HL-60 (cell line): ENCODE results near the gene ADAM12.

Source experiments
- DNase-seq, 2 experiments: peaks; one replicate each; pipeline ENCODE4 v3.0.0-alpha.2; 2010 to 2020; ENCODE audit warnings: low read depth in 1 of 2, low spot score in 1 of 2
- H3K27ac ChIP-seq: fragments of 250-450 bp; sonication (Bioruptor Pico); replicated peaks from 2 replicates; pipeline ENCODE4 v1.5.1; 2020; ENCODE audit warnings: mild to moderate bottlenecking, moderate library complexity
- H3K27me3 ChIP-seq: fragments of 250-450 bp; sonication (Bioruptor Pico); 2 replicates; pipeline ENCODE4 v1.5.1; 2021; ENCODE audit warnings: mild to moderate bottlenecking, moderate library complexity; ENCODE audit not compliant: insufficient read depth, poor library complexity, severe bottlenecking
- H3K4me3 ChIP-seq: replicated peaks from 2 replicates; pipeline ENCODE4 v1.5.1; 2011; ENCODE audit warnings: mild to moderate bottlenecking, control low read depth, low read length; ENCODE audit not compliant: insufficient read depth
- CTCF ChIP-seq: IDR thresholded peaks from one replicate; pipeline ENCODE4 v1.5.1; 2011; ENCODE audit warnings: low read length, control low read depth, inconsistent platforms; ENCODE audit not compliant: insufficient read depth
- GABPA ChIP-seq: IDR thresholded peaks from 2 replicates; pipeline ENCODE4 v1.6.1; 2012; ENCODE audit warnings: low read depth
- POLR2AphosphoS5 ChIP-seq: IDR thresholded peaks from 2 replicates; pipeline ENCODE4 v1.6.1; 2012; ENCODE audit warnings: low read depth
- REST ChIP-seq: IDR thresholded peaks from 2 replicates; pipeline ENCODE4 v1.6.1; 2012; ENCODE audit warnings: low read depth; ENCODE audit not compliant: insufficient replicate concordance
- SPI1 ChIP-seq: IDR thresholded peaks from 2 replicates; pipeline ENCODE4 v1.6.1; 2012; ENCODE audit warnings: low read depth, mild to moderate bottlenecking, borderline replicate concordance

Gene ADAM12

GRCh38 chr10:126245501-126245900 lies 142.8 kb downstream of the ADAM12 start:
- H3K27ac ChIP-seq: no peak overlapping the region
- TF ChIP-seq CTCF (no peak), REST (no peak), POLR2AphosphoS5 (no peak), GABPA (no peak), SPI1 (no peak)
- no peak for DNase-seq
- H3K4me3 ChIP-seq: no peak overlapping the region
- peaks cover 2% of the 10 kb centered on the region for H3K27me3 ChIP-seq

- no peak overlapping the region for H3K4me3 ChIP-seq
- H3K27me3 ChIP-seq: peaks cover 2% of the 10 kb centered on the region
- H3K27ac ChIP-seq: no peak overlapping the region
- TF ChIP-seq POLR2AphosphoS5 (no peak), REST (no peak), SPI1 (no peak), GABPA (no peak), CTCF (no peak)
- DNase-seq: no peak
Observed at GRCh38 chr10:126243971-126244370, 144.3 kb downstream of the ADAM12 start.

GRCh38 chr10:126243306-126243705 lies 145.0 kb downstream of the ADAM12 start:
- DNase-seq: no peak
- peaks cover 2% of the 10 kb centered on the region for H3K27me3 ChIP-seq
- no peak overlapping the region for H3K4me3 ChIP-seq
- H3K27ac ChIP-seq: no peak overlapping the region
- TF ChIP-seq REST (no peak), GABPA (no peak), SPI1 (no peak), CTCF (no peak), POLR2AphosphoS5 (no peak)
